ENCODE measurements around the gene MYZAP.

Gene MYZAP

DNA sequence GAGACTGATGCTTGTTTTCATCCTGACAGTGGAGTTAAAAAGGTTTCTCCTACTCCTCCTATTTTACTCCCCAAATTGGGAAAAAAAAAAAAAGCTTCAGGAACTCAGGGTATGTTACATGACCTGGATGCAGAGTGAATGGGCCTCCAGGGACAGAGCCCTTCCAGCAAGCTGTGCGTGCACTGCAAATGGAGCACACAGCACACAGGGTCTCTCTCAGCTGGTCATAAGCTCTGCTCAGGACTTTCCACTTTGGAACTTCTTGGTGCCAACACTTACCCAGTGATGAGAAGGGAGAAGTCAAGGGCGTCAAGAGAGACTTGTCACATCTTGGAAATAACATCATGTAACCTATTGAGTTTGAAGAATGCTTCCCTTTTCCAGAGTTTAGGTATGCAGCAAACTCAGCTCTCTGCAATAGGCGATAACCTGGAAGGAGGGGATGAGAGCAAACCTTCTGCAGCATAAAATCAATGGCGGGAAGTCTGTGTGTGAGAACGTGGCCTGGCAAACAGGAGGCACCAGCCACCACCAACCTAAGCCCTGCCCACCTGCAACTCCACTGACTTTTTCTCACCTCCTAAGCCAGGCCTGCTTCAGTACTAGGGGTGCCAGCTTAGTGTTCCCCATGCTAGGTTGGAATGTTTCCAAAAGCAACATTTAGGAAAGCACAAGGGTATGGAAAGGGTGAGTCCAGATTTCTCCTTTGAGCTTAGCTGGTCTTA, 39.8 kb downstream of the MYZAP start:
- DNase-seq = no peak

- no peak for DNase-seq
Observed at GRCh38 chr15:57634290-57634689, 42.6 kb downstream of the MYZAP start.

- DNase-seq = no peak
Observed at GRCh38 chr15:57635300-57635909, 43.7 kb downstream of the MYZAP start.

- no peak for DNase-seq
Observed at GRCh38 chr15:57637846-57638245, 46.1 kb downstream of the MYZAP start.

GRCh38 chr15:57639306-57639705, 47.6 kb downstream of the MYZAP start:
- no peak for DNase-seq

DNA sequence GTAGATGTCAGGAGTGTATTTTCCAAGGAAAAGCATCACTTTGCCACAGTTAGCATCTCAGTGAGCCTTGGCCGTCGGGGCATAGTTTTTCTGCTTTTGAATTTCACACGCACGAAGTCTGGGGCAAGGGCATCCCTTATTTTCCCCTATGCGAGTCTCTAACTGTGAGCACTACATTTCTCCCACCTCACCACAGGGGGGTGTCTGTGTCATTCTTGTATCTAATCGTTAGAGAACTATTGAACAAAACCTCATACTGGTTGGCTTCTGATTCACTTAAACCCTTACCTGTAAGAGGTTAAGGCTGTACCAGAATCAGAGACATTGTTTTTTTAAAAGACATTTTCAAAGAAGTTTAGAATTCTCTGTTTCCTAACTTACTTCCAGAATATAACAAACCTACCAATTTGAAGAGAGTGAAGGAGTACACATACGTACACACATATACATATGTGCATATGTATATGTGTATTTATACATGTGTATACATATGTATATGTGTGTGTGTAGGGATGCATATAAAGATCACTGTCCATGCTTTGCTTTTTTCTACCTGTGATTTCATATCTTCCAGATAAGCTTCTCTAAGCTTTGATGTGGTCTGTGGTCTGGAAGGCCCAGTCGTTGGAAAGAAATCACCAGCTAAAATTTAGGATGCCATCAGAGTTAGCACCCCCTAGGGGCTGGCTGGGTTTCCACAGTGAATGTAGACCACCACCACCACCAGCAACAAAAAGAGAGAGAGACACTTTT, 49.4 kb downstream of the MYZAP start:
- DNase-seq = peak; percentile 67

DNA sequence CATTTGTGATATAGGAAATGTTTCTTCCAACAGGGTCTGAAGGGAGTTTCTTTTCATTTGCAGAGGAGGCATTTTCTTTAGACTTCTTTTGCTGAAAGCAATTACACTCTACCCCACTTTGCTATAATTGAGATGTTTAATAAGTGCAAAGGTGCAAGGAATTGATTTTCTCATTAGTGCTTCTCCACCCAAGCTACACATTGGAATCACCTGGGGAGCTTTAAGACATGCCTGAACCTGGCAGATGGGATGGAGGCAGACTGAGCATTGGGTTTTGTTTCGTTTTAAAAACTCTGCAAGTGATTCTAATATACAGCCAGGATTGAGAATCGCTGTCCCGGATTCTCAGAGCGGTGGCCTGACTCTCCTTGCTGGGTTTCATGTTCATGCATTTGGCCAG, 52.1 kb downstream of the MYZAP start:
- no peak for DNase-seq

- DNase-seq = no peak
Observed at GRCh38 chr15:57646087-57646486, 54.4 kb downstream of the MYZAP start.

DNA sequence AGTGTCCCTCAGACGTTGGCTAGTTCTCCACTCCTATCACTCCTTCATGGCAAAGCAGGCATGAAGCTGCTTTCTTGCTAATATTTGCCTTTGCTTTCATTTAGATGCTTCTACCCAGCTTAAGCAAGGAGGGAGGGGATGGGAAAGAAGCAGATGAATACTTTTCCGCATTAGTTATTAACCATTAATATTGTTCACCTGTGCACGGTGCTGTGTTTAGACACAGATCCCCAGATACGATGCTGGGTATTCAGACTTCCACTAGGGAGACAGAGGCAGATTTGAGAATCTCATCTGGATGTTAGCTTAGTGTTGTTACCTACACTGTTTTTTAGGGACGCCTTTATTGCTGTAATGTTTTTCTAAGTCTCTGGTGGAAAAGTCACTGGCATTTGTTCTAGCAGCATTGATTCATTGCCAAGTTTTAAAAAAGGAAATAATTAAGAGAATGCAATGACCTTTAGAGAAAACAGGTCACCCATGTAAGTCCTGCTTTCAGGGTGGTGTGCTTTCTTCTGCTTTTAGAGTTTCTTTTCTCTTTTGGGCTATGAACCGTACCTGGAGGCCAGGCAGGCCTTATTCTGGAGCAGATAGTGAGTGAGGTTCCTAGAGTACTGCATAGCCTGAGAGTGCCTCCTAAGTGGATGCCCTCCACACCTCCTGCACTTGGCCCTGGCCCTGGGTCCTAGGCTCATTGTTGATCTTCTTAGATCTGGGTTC, 55.5 kb downstream of the MYZAP start:
- no peak for DNase-seq

DNA sequence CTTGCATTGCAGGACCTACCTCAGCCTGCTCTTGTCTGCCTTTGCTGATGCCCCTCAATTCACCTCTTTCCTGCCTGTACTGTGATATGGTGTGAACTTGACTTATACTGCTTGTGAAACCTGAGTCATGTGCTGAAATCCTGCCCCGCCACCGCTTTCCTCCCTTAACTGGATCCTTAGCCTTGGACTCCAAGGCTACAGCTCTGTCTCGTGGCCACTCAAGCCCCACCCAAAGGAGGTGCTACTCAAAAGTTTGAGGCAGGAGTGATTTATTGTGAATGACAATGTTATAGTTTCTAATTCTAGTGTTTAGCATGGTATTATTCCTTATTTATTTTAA, 56.1 kb downstream of the MYZAP start:
- DNase-seq = no peak

GRCh38 chr15:57649138-57649537, 57.4 kb downstream of the MYZAP start:
- DNase-seq = no peak

DNA sequence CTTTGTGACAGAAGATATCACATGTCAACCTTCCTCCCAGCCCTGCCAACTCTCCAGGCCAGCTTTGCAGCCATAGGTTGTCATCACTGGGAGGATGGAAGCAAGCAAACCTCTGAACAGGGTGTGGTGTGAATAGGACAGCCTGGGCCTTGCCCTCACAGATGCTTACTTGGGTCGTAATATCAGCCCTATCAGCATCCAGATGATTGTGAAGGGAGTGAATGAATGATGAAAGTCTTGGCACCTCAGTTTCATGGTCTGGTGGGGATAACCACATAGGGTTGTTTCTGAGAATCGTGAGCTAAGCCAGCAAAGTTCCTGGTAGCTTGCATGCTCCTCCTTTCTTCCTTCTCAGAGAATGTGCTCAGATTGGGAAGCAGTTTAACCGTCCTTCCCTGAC, 59.7 kb downstream of the MYZAP start:
- no peak for DNase-seq

DNA sequence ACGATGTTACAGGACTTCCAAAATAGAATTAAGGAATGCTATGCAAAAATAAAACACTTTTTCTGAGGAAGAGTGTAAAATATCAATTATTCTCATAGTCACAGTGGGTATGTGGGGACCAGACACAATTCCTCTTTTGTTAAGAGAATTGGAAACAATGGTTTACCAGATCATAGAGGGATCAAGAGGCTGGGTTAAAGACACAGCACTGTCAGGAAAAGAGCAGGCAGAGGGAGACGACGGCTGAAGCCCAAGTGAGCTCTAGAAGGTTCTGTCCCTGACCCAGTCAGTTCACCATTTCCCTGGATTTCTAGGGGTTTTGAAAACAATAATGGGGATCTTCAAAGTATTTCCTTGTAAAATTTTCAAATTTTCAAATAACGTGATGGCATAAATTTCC, 60.8 kb downstream of the MYZAP start:
- DNase-seq = no peak

DNA sequence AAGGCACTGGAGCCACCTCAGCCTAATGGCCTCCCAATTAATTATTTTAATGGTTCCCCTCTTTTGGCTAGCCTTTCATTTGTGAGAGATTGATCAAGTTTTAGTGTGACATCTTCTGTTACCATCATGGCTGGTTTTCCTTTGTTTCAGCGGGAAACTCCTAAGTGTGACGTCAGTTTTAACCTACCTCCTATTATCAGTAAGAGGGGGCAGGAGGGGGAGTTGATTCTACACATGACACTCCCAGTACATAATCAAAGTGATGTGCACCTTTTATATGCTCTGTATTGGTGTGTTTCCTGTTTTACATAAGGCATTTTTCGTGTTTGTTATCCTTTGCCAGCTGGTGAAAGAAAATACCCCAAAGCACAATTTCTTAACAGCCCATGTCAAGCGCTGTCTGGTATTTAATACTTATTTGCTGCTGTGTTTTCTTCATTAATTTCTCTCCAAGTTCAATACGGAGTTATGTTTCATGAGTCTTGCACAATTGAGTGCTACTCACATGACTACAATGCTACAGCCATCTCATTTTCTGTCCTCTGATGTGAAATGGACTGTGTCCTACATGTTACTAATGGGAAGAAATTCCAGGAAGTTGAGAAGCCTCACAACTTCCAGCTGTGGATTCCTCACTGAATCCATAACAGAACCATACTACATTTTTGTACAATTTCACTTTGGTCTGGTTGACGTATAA, 62.6 kb downstream of the MYZAP start:
- DNase-seq = no peak

DNA sequence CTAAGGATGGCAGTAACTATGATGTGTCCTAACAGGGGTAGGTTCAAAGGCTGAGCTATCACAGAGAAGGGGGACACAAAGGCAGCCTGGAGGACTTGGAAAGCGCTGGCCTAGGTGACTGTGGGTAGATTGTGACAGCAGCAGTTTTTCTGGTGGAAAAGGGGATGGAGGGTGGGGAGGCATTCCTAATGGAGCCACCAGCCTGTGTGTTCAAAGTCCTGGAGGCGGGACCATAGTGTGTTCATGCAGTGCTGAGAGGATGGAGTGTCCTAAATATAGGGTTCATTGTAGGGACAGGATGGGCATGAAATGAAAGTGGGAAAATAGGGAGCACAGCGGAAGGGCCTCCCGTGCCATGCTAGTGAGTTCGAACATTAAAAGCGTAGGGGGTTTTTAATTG, 63.3 kb downstream of the MYZAP start:
- DNase-seq = no peak

- DNase-seq = peak; percentile 4
Observed at GRCh38 chr15:57655809-57656208, 64.1 kb downstream of the MYZAP start.

GRCh38 chr15:57656434-57656833, 64.7 kb downstream of the MYZAP start:
- DNase-seq = no peak

GRCh38 chr15:57657619-57658018, 65.9 kb downstream of the MYZAP start:
- no peak for DNase-seq

DNA sequence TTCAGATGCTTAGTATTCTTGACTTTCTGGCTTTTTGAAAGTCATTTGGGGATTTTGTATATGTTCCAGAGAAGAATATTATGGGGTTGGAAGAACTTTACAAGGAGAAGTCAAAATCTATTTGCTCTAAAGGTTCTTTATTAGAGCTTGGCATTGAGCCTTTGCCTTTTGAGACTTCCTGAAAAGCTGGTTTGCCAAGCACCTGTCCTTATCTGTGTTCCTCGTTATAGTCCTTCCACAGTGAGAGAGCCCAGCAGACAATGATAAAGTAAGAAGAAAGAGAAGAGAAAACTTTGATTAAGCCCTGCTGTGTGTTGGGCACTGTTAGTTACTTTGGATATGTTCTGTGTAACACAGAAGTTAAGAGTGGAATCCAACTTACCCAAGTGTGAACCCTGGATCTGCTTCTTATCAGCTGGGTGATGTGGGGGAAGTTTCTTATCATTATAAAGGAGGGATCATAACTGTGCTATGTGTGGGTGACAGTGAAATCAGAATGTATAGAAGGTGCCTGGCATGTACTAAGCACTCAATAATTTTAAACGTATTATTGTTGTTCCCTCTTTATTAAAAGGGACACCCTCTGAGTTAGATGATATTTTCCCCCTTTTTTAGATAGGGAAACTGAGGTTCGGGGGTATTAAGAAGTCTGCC, 70.5 kb downstream of the MYZAP start:
- DNase-seq = peak; percentile 56

DNA sequence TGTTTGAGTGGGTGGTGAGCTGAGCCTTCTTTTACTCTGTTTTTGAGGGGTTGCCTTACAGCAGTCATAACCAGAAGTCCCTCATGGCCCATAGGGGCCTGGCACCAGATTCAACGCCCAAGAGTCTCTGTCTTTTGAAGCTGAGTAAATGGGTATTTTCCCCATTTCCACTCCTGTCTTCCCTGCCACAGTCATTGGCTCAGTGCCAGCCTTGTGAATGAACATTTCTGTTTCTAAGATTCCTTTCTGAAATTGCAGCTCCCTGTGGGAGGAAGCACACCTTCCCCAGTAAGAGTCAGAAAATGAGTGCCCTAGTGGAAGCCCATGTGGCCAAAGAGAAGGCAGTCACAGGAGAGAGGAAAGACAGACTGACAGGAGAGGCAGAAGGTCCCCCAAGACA, 71.1 kb downstream of the MYZAP start:
- peak; percentile 7 for DNase-seq

GRCh38 chr15:57663262-57663661, 71.6 kb downstream of the MYZAP start:
- DNase-seq = no peak

DNA sequence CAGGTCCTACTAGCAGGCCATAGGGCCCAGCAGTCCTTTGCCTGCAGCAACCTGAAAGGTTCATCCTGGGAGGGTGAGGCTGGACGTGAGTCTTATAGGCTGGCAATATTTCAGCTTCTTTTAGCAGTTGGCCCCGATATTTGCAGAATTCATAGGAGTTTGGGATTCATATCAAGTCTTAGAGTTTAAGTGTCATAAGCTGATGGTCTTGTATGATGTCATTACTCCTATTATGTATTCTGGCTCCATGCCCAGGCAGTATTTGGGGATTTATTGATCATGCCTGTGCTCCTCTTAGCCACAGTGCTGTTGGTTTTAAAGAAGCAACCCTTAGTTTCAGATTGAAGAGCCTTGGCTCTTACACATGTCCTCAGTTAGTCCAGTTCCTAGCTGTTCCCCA, 73.5 kb downstream of the MYZAP start:
- no peak for DNase-seq

- no peak for DNase-seq
Observed at GRCh38 chr15:57665939-57666338, 74.2 kb downstream of the MYZAP start.

Measured in DMS53 (cell line).